HL-60 (cell line): ENCODE data around the gene TRIM7.

Source experiments
- DNase-seq, 2 experiments: peaks; one replicate each; pipeline ENCODE4 v3.0.0-alpha.2; 2010 to 2020; ENCODE audit warnings: low read depth in 1 of 2, low spot score in 1 of 2
- H3K27ac ChIP-seq: fragments of 250-450 bp; sonication (Bioruptor Pico); replicated peaks from 2 replicates; pipeline ENCODE4 v1.5.1; 2020; ENCODE audit warnings: mild to moderate bottlenecking, moderate library complexity
- H3K27me3 ChIP-seq: fragments of 250-450 bp; sonication (Bioruptor Pico); 2 replicates; pipeline ENCODE4 v1.5.1; 2021; ENCODE audit warnings: mild to moderate bottlenecking, moderate library complexity; ENCODE audit not compliant: insufficient read depth, poor library complexity, severe bottlenecking
- H3K4me3 ChIP-seq: replicated peaks from 2 replicates; pipeline ENCODE4 v1.5.1; 2011; ENCODE audit warnings: mild to moderate bottlenecking, control low read depth, low read length; ENCODE audit not compliant: insufficient read depth
- CTCF ChIP-seq: IDR thresholded peaks from one replicate; pipeline ENCODE4 v1.5.1; 2011; ENCODE audit warnings: low read length, control low read depth, inconsistent platforms; ENCODE audit not compliant: insufficient read depth
- GABPA ChIP-seq: IDR thresholded peaks from 2 replicates; pipeline ENCODE4 v1.6.1; 2012; ENCODE audit warnings: low read depth
- POLR2AphosphoS5 ChIP-seq: IDR thresholded peaks from 2 replicates; pipeline ENCODE4 v1.6.1; 2012; ENCODE audit warnings: low read depth
- SPI1 ChIP-seq: IDR thresholded peaks from 2 replicates; pipeline ENCODE4 v1.6.1; 2012; ENCODE audit warnings: low read depth, mild to moderate bottlenecking, borderline replicate concordance
- TF ChIP-seq, protein P1 (sequence below): IDR thresholded peaks from 2 replicates; pipeline ENCODE4 v1.6.1; 2012; ENCODE audit warnings: low read depth; ENCODE audit not compliant: insufficient replicate concordance

The TRIM7 gene

DNA sequence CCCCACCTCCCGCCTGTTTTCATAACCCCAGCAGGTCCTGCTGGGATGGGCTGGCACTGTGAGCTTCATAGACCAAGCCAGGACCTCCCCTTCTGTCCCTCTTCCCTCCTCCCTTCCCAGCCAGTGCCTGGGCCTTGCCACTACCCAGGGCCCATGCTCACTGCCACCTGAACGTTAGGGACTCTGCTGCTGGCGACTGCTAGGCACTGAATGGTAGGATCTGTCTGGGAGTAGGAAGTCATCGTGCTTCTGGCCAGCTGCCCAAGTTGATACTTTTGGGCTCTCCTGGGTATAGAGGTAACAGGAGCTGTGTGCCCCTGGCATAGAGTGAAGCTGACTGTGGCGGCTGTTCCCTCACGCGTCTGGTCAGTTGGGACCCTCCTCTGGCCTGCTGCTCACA is 26.4 kb upstream of the TRIM7 start:
- Histone ChIP-seq H3K4me3 (no peak overlapping the region), H3K27me3 (no peaks in the 10 kb centered on the region), H3K27ac (no peak overlapping the region)
- DNase-seq, result no peak
- TF ChIP-seq, protein P1, sequence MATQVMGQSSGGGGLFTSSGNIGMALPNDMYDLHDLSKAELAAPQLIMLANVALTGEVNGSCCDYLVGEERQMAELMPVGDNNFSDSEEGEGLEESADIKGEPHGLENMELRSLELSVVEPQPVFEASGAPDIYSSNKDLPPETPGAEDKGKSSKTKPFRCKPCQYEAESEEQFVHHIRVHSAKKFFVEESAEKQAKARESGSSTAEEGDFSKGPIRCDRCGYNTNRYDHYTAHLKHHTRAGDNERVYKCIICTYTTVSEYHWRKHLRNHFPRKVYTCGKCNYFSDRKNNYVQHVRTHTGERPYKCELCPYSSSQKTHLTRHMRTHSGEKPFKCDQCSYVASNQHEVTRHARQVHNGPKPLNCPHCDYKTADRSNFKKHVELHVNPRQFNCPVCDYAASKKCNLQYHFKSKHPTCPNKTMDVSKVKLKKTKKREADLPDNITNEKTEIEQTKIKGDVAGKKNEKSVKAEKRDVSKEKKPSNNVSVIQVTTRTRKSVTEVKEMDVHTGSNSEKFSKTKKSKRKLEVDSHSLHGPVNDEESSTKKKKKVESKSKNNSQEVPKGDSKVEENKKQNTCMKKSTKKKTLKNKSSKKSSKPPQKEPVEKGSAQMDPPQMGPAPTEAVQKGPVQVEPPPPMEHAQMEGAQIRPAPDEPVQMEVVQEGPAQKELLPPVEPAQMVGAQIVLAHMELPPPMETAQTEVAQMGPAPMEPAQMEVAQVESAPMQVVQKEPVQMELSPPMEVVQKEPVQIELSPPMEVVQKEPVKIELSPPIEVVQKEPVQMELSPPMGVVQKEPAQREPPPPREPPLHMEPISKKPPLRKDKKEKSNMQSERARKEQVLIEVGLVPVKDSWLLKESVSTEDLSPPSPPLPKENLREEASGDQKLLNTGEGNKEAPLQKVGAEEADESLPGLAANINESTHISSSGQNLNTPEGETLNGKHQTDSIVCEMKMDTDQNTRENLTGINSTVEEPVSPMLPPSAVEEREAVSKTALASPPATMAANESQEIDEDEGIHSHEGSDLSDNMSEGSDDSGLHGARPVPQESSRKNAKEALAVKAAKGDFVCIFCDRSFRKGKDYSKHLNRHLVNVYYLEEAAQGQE, result no peak
- TF ChIP-seq CTCF, result no peak
- TF ChIP-seq SPI1, result no peak
- TF ChIP-seq POLR2AphosphoS5, result no peak
- no peak for TF ChIP-seq GABPA

DNA sequence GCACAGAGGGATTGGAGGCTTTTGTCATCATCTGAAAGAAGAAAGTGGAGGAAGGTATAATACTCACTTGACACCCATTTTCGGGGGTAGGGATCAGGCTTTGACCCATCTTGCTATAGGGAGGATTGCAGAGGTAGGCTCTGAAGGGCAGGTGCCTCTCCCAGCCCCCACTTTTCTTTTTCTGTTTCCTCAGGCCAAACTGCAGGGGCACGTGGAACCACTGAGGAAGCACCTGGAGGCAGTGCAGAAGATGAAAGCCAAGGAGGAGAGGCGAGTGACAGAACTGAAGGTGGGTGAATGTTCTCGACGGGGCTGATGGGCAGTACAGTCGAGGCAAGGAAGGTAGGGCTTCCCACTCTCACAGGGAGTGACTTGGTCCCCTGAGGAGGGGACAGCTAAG is 25.6 kb upstream of the TRIM7 start:
- Histone ChIP-seq H3K27ac (no peak overlapping the region), H3K4me3 (no peak overlapping the region), H3K27me3 (no peaks in the 10 kb centered on the region)
- no peak for TF ChIP-seq POLR2AphosphoS5
- TF ChIP-seq, protein P1, result no peak
- TF ChIP-seq GABPA, result no peak
- TF ChIP-seq SPI1, result no peak
- no peak for TF ChIP-seq CTCF
- no peak for DNase-seq

DNA sequence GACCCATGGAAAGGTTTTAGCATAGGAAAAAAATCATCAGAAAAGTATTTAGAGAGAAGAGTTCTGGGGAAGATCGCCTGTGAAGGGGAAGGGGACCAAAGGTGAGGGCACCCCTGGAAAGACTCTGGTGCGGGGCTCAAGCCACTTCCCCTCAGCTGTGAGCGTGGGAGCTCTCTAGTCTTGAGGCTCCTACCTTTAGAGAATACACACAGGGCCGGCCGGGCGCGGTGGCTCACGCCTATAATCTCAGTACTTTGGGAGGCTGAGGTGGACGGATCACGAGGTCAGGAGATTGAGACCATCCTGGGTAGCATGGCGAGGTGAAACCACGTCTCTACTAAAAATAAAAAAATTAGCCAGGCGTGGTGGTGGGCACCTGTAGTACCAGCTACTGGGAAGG is 25.0 kb upstream of the TRIM7 start:
- no peak overlapping the region for H3K27ac ChIP-seq
- TF ChIP-seq CTCF (no peak), POLR2AphosphoS5 (no peak), GABPA (no peak), SPI1 (no peak)
- TF ChIP-seq, protein P1, result no peak
- H3K4me3 ChIP-seq, result no peak overlapping the region
- no peak for DNase-seq
- no peaks in the 10 kb centered on the region for H3K27me3 ChIP-seq
